Neural cell (in vitro differentiated cells): ENCODE results near the gene FMN2.

Experiments
- EP300 ChIP-seq: fragments of 450-650 bp; conservative IDR thresholded peaks from 2 replicates; pipeline ENCODE4 v1.6.1; 2014; ENCODE audit warnings: antibody characterized with exemption, mild to moderate bottlenecking, moderate library complexity; ENCODE audit not compliant: poor library complexity, severe bottlenecking
- EZH2 ChIP-seq: fragments of 200-600, 300-800 bp; shearing (Covaris generic), sonication (generic); IDR thresholded peaks from 2 replicates; pipeline ENCODE4 v1.6.1; 2014; ENCODE audit warnings: antibody characterized with exemption, low read length, borderline replicate concordance, mild to moderate bottlenecking; ENCODE audit not compliant: insufficient read depth, poor library complexity, severe bottlenecking
- POLR2AphosphoS5 ChIP-seq: IDR thresholded peaks from 2 replicates; pipeline ENCODE4 v1.6.1; 2012
- TAF1 ChIP-seq: IDR thresholded peaks from 2 replicates; pipeline ENCODE4 v1.6.1; 2012; ENCODE audit warnings: low read depth
- TF ChIP-seq, protein P1 (sequence below): fragments of 450-650 bp; IDR thresholded peaks from 2 replicates; pipeline ENCODE4 v1.5.1; 2014; ENCODE audit warnings: antibody characterized with exemption, mild to moderate bottlenecking, moderate library complexity; ENCODE audit not compliant: poor library complexity, severe bottlenecking
- TF ChIP-seq, protein P2 (sequence below): IDR thresholded peaks from 2 replicates; pipeline ENCODE4 v1.6.1; 2012; ENCODE audit warnings: borderline replicate concordance

DNA sequence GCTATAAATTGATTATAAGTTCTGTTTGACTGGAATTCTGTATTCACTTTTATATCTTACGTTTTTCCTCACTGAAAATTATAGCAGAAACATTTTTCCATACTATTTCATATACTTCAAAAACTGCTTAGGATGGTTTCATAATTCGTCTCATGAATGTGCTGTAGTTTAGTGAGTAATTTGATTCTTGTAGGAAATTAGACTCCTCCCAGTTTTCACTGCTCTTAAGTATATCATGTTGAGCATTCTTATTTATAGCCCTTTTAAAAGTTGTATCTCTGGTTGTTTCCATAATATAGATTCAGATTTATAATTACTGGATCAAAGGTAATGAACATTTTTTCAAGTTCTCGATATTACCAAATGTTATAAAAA, 250.6 kb downstream of the FMN2 start:
- TF ChIP-seq, protein P1, sequence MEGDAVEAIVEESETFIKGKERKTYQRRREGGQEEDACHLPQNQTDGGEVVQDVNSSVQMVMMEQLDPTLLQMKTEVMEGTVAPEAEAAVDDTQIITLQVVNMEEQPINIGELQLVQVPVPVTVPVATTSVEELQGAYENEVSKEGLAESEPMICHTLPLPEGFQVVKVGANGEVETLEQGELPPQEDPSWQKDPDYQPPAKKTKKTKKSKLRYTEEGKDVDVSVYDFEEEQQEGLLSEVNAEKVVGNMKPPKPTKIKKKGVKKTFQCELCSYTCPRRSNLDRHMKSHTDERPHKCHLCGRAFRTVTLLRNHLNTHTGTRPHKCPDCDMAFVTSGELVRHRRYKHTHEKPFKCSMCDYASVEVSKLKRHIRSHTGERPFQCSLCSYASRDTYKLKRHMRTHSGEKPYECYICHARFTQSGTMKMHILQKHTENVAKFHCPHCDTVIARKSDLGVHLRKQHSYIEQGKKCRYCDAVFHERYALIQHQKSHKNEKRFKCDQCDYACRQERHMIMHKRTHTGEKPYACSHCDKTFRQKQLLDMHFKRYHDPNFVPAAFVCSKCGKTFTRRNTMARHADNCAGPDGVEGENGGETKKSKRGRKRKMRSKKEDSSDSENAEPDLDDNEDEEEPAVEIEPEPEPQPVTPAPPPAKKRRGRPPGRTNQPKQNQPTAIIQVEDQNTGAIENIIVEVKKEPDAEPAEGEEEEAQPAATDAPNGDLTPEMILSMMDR = no peak
- TF ChIP-seq EP300 (no peak), POLR2AphosphoS5 (no peak), EZH2 (no peak), TAF1 (no peak)
- TF ChIP-seq, protein P2, sequence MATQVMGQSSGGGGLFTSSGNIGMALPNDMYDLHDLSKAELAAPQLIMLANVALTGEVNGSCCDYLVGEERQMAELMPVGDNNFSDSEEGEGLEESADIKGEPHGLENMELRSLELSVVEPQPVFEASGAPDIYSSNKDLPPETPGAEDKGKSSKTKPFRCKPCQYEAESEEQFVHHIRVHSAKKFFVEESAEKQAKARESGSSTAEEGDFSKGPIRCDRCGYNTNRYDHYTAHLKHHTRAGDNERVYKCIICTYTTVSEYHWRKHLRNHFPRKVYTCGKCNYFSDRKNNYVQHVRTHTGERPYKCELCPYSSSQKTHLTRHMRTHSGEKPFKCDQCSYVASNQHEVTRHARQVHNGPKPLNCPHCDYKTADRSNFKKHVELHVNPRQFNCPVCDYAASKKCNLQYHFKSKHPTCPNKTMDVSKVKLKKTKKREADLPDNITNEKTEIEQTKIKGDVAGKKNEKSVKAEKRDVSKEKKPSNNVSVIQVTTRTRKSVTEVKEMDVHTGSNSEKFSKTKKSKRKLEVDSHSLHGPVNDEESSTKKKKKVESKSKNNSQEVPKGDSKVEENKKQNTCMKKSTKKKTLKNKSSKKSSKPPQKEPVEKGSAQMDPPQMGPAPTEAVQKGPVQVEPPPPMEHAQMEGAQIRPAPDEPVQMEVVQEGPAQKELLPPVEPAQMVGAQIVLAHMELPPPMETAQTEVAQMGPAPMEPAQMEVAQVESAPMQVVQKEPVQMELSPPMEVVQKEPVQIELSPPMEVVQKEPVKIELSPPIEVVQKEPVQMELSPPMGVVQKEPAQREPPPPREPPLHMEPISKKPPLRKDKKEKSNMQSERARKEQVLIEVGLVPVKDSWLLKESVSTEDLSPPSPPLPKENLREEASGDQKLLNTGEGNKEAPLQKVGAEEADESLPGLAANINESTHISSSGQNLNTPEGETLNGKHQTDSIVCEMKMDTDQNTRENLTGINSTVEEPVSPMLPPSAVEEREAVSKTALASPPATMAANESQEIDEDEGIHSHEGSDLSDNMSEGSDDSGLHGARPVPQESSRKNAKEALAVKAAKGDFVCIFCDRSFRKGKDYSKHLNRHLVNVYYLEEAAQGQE = no peak
